ENCODE data around the gene CXCL17.
"Not testable (repeated sequence)": the region's sequence is repeated elsewhere in the genome, so short reads cannot be mapped to it uniquely, and the experiment has no call there.

The CXCL17 gene

GRCh38 chr19:42442833-42443232 is at the start of gene CXCL17:
TSS of gene CXCL17 (minus strand) at chr19:42442946. CDS start at chr19:42442832, 114 bp downstream.
- no peak for DNase-seq (ENCODE audit: low read depth, low spot score)

GRCh38 chr19:42488783-42489521 is 46.2 kb upstream of the CXCL17 start:
- DNase-seq (ENCODE audit: low read depth, low spot score) = no peak

DNA sequence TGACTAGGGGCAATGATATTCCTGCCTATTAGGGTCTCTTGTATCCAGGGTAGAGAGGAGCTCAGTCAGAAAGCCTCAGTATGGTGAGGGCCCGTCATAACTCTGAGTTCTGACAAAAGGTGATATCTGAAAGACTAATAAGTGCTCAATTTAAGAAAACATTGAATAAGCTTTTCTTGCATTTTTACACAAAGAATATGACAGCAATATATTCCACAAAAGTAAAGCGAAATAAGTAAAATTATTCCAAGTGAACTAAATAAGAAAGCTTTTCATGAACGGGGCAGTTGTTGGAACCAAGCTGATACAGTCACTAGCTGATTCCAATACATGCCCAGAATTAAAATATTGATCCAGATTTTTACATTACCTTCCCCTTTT is 45.0 kb upstream of the CXCL17 start:
- DNase-seq (ENCODE audit: low read depth, low spot score) = no peak

GRCh38 chr19:42487032-42487797 is 44.5 kb upstream of the CXCL17 start:
- DNase-seq (ENCODE audit: low read depth, low spot score) = no peak

DNA sequence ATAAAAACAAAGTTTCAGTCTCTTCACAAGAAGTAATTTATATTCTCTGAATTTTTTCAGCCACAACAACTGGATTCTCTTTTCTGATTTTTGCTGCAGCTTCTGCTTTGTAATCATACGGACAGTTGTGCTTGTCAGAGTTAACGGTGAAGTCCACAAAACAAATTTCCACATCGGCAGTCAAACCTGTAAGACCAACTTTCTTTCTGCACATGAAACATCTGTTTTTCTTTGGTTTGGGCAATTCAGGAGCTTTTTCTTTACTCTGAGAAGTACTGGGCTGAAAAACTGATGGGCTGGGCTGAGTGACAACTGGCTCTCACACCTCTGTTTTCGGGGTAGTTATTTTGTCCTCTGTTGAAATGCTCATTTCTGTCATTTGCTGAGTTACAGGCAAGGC is 42.3 kb upstream of the CXCL17 start:
- not testable (repeated sequence) for DNase-seq (ENCODE audit: low read depth, low spot score)

DNA sequence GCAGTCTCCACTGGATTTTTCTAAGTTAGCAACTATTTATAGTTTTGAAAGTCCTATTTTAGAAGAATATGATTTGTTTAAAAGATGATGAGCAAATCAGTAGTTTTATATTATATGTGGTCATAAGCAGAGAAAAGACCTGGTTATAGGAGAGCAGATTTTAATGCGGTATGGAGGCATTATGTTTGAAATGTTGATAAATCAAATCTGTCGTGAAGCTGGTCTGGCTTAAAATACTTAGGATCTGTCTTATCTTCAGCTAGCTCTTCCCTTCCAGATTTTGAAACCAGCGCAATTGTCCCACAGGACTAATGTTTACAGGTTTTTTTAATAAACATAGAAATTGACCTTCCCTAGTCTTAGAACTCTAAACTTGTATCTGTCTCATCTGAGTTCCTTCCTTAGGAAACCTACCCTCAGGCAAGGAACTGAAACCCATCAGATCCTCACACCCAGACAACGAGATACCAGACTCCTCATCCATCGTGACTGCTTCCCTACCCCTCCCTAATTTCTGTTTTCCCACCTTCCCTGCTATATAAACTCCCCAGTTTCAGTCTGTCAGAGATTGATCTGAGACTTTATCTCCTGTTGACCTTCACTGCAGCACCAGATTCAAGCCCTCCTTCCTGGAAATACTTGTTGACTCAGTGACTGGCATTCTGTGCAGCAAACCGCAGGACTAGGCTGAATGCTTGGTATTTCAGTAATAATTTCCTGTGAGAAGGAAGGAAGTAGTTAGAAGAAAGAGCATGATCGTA is 37.8 kb upstream of the CXCL17 start:
- DNase-seq (ENCODE audit: low read depth, low spot score) = no peak

GRCh38 chr19:42479736-42480135 is 37.0 kb upstream of the CXCL17 start:
- DNase-seq (ENCODE audit: low read depth, low spot score) = no peak

- DNase-seq (ENCODE audit: low read depth, low spot score) = no peak
Observed at GRCh38 chr19:42478765-42479311, 36.1 kb upstream of the CXCL17 start.

GRCh38 chr19:42477933-42478332 is 35.2 kb upstream of the CXCL17 start:
- no peak for DNase-seq (ENCODE audit: low read depth, low spot score)

DNA sequence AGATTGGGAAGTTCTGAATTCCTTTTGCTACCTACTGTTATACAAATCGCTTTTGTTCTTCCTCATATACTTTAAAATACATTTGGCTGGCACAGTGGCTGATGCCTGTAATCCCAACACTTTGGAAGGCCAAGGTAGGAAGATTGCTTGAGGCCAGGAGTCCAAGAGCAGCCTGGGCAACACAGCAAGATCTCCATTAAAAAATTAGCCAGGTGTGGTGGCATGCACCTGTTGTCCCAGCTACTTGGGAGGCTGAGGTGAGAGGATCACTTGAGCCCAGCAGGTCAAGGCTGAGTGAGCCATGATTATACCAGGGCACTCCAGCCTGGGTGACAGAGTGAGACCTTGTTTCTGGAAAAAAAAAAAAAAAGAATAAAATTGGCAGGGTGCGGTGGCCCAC is 34.4 kb upstream of the CXCL17 start:
- DNase-seq (ENCODE audit: low read depth, low spot score) = no peak

GRCh38 chr19:42475366-42475765 is 32.6 kb upstream of the CXCL17 start:
- DNase-seq (ENCODE audit: low read depth, low spot score) = no peak

DNA sequence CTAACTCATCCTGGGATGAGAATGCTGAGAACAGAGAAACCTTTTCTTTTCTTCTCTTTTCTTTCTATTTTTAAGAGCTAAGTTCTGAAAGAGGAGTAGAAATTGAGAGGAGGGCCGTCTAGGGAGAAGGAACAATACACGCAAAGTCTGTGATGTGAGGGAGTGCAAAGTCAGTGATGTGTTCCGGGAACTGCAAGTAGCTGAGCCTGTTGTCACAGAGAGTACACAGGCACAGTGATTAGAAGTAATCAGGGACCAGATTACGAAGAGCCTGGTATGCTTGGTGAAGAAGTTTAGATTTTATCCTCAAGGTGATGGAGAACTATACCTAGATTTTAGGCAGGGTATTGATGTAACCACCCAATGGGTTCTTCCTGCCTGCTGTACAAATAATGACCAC is 32.0 kb upstream of the CXCL17 start:
- no peak for DNase-seq (ENCODE audit: low read depth, low spot score)

GRCh38 chr19:42473686-42474085 is 30.9 kb upstream of the CXCL17 start:
- no peak for DNase-seq (ENCODE audit: low read depth, low spot score)

- DNase-seq (ENCODE audit: low read depth, low spot score) = no peak
Observed at GRCh38 chr19:42472402-42473147, 29.8 kb upstream of the CXCL17 start.

DNA sequence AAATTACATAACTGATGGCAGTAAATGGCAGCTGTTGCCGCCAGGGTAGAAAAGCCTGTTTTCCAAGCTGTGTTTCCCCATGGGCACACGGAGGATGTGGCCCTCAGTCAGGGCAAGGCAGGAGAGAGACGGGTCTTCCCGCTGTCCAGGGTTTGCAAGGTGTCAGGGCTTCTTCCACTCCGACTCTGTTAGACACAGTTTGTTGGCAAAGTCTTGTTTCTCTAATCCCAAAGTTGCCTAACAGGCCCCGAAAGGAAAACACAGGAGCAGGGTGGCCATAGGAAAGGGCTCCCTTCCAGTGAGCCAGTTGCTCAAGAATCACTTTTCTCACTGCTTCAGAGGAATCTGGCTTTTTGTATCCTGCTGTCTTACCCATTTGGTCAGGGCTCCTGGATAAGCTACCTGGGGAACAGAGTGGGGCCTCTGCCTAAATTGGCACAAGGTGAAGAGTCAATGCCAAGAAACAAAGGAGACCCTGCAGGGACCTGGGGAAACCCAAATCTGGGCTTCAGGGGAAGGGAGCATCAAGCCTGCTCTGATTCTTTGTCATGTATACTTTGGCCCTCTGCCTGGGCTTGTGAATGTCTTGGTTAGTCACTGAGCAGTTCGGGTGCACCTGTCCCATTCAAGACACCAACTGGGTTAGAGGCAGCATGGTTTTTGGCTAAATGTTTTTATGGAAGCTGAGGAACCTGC is 29.0 kb upstream of the CXCL17 start:
- DNase-seq (ENCODE audit: low read depth, low spot score) = no peak

GRCh38 chr19:42469311-42470235 is 26.8 kb upstream of the CXCL17 start:
- no peak for DNase-seq (ENCODE audit: low read depth, low spot score)

- peak; percentile 43 for DNase-seq (ENCODE audit: low read depth, low spot score)
Observed at GRCh38 chr19:42468273-42468796, 25.6 kb upstream of the CXCL17 start.

GRCh38 chr19:42467183-42467760 is 24.5 kb upstream of the CXCL17 start:
- DNase-seq (ENCODE audit: low read depth, low spot score) = no peak
